ENCODE results near the gene ARHGAP31. TPM values are rescaled to one million over a fixed set of nuclear protein-coding genes. Genes with fewer than 3 reads are reported as not detected.

Gene ARHGAP31
- total and polyA plus RNA-seq, 10 of the 15 experiments (the other 5 are each of a cell fraction or from before 2014, with no cell fraction given), result 0.97 to 29.8 (median 10.3) TPM

- Histone ChIP-seq H3K9me3 (replicated peaks; ENCODE audit: control insufficient read depth, insufficient read depth, low read length) (peaks cover 3% of the 10 kb centered on the region; the same call in 2 of the 3 replicates), H3K27me3 (replicated peaks in 1 of 2; ENCODE audit: control insufficient read depth in 2 of 2, insufficient read depth in 2 of 2, low read length in 1 of 2) (no peaks in the 10 kb centered on the region), H3K4me2 (ENCODE audit: control insufficient read depth, insufficient read depth) (no peak overlapping the region), H3K36me3 (ENCODE audit: control insufficient read depth in 2 of 2, insufficient read depth in 2 of 2, low read length in 1 of 2) (no peaks in the 10 kb centered on the region), H3K4me1 (ENCODE audit: control insufficient read depth, insufficient read depth, low read length) (no peaks in the 10 kb centered on the region; the same call in 1 of the 2 replicates), H3K79me2 (ENCODE audit: control insufficient read depth, insufficient read depth, low read length) (no peaks in the 10 kb centered on the region), H3K4me3 (no peak overlapping the region), H3K27ac (ENCODE audit: control insufficient read depth, insufficient read depth) (no peak overlapping the region), H3K9ac (ENCODE audit: control insufficient read depth, insufficient read depth, low read length) (no peak overlapping the region), H4K20me1 (ENCODE audit: control insufficient read depth, insufficient read depth) (no peaks in the 10 kb centered on the region), H2AFZ (ENCODE audit: control insufficient read depth, low read depth, low read length) (no peak overlapping the region)
- RAD21 ChIA-PET (ENCODE audit: unreplicated experiment), result interaction anchor here (0.9 to 3.4 kb wide), 3 partner anchors 21 to 78 kb away, joined by 3 to 26 read pairs (median 3); no protein-coding TSS in a partner anchor
- WGBS (ENCODE audit: insufficient coverage, insufficient replicate concordance, low lambda C conversion rate, missing lambda C conversion rate), result 68% methylated on average over 5 of the region's 5 CpGs
- SMC1A ChIA-PET (ENCODE audit: uncharacterized antibody, unreplicated experiment), result interaction anchor here (0.7 to 6.1 kb wide), 14 partner anchors 8 to 404 kb away, joined by 3 to 62 read pairs (median 5); no protein-coding TSS in a partner anchor
- no peak for TF ChIP-seq EP300 (IDR thresholded peaks at IDR 0.05; ENCODE audit: borderline replicate concordance in 1 of 2, control insufficient read depth in 1 of 2, low read depth in 2 of 2, low read length in 2 of 2)
- TF ChIP-seq RBBP5 (conservative IDR thresholded peaks at IDR 0.05), result no peak
- no peak for TF ChIP-seq NRF1 (conservative IDR thresholded peaks at IDR 0.05; ENCODE audit: low read depth, low read length)
- TF ChIP-seq CREB1 (IDR thresholded peaks at IDR 0.05; ENCODE audit: low read depth), result no peak
- TF ChIP-seq RUNX3 (IDR thresholded peaks at IDR 0.05; ENCODE audit: low read length), result no peak
- TF ChIP-seq, protein P1, sequence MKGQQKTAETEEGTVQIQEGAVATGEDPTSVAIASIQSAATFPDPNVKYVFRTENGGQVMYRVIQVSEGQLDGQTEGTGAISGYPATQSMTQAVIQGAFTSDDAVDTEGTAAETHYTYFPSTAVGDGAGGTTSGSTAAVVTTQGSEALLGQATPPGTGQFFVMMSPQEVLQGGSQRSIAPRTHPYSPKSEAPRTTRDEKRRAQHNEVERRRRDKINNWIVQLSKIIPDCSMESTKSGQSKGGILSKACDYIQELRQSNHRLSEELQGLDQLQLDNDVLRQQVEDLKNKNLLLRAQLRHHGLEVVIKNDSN (IDR thresholded peaks at IDR 0.05; ENCODE audit: borderline replicate concordance, extremely low read length, insufficient read depth, low read depth, low read length), result no peak
- CTCF ChIA-PET, result interaction anchor here (0.7 to 5.8 kb wide), 5 partner anchors 16 to 404 kb away, joined by 3 to 60 read pairs (median 21); no protein-coding TSS in a partner anchor
- in situ Hi-C loops (cut with MboI), result loop anchor here (25.0 kb wide), 1 partner anchor 411 kb away; the partner anchor contains the start of gene COX17
- intact Hi-C loops (cut with micrococcal nuclease; ENCODE audit: unreplicated experiment), result loop anchor here (5.0 kb wide), 1 partner anchor 281 kb away; the partner anchor contains the start of gene CD80
- FAIRE-seq (no peak), DNase-seq (ENCODE audit: low read depth, low spot score) (no peak), ATAC-seq (no peak)
- no TSS peak for BruUV-seq (replicated peaks)
- POLR2A ChIA-PET, result no interaction called here
Observed at GRCh38 chr3:119276680-119277079, 17.5 kb upstream of the ARHGAP31 start.
